GM12872 (cell line): ENCODE results near the gene OSBPL2.

Experiments used
- TF ChIP-seq, protein P1 (sequence below): IDR thresholded peaks from 3 replicates; pipeline ENCODE4 v1.5.1; 2011; ENCODE audit warnings: low read depth, mild to moderate bottlenecking, low read length, moderate library complexity; ENCODE audit not compliant: insufficient read depth

Gene OSBPL2

DNA sequence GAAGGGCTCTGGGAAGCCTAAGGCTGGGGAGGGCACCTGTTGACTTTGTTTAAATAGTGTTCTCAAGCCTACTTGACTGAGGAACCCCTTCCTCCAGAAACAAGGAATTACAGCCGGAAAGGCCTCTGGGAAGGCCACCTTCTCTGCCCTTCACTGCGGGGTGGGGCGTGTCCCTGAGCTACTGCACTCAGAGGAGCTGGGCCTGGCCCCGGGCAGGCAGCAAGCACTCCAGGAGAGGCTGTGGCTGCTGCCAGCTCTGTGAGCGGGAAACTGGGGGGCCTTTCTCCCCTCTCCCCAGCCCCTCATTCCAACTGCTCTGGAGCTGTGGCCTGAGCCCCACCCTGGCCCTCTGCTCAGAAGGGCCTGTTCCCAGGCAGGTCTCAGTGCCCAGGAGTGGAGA is 4.0 kb upstream of the OSBPL2 start:
- TF ChIP-seq, protein P1, sequence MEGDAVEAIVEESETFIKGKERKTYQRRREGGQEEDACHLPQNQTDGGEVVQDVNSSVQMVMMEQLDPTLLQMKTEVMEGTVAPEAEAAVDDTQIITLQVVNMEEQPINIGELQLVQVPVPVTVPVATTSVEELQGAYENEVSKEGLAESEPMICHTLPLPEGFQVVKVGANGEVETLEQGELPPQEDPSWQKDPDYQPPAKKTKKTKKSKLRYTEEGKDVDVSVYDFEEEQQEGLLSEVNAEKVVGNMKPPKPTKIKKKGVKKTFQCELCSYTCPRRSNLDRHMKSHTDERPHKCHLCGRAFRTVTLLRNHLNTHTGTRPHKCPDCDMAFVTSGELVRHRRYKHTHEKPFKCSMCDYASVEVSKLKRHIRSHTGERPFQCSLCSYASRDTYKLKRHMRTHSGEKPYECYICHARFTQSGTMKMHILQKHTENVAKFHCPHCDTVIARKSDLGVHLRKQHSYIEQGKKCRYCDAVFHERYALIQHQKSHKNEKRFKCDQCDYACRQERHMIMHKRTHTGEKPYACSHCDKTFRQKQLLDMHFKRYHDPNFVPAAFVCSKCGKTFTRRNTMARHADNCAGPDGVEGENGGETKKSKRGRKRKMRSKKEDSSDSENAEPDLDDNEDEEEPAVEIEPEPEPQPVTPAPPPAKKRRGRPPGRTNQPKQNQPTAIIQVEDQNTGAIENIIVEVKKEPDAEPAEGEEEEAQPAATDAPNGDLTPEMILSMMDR, result no peak

GRCh38 chr20:62235001-62235776 is 3.1 kb upstream of the OSBPL2 start:
- TF ChIP-seq, protein P1, result no peak

DNA sequence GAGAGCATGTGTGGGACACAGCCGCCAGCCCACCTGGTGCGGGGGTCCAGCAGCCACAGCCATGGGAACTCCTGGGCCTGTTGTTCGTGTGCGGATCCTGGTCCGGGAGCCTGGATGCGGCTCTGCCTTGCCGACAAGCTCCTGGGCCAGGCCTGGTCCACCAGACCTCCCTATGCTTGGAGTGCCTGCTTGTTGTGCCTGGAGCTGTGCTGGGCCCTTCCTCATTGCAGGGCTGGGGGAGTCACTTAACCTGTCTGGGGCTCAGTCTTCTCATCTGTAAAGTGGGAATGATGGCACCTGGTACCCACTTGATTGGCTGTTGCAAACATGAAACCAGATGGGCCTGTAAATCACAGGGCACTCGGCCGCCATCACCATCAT is 2.6 kb upstream of the OSBPL2 start:
- TF ChIP-seq, protein P1, result no peak

GRCh38 chr20:62236200-62236599 is 2.1 kb upstream of the OSBPL2 start:
- TF ChIP-seq, protein P1, result no peak

DNA sequence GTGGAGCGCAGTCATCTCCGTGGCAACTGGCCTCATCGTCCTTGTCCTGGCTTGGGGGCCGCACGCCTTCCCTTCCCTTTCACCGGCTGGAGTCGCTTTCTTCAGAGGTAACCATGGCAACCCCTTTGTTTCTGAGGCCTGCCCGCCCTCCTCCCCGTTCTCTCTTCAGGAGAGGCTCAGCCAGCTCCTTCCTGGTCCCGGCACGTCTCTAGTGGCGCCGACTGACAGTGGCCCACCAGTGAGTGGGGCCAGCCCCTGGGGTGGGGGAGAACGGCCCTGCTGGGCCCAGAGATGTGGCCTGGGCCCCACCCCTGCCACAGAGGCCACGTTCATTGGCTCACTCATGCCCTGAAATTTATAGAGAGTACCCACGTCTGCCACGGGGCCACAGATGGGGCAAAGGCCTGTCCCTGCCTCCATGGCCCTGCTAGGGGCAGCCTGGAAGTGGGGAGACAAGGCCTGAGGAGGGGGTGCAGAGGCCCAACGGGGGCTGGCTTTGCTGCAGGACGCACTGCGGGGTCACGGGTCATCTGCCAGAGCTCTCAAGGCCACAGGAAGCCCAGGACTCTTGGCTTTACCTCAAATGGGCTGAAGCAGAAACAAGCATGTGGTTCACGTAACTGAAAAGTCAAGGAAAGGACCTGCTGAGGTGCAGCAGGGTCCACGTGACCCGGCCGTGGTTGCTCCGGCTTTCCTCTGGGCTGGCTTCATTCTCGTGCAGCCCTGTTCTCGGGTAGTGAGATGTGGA is 1.4 kb upstream of the OSBPL2 start:
- TF ChIP-seq, protein P1, result no peak

DNA sequence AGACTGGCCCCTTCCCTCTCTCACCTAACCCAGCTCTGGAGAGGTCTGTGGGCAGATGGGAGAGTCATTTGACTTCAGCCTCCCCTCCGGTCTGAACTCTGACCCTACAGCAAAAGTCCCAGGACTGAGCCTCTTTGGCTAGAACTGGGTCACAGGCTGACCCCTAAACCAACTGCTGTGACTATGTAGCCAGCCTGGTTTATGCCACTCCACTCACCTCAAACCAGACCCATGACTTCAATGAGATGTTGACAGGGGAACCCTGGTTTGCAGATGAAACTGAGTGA is 864 bp upstream of the OSBPL2 start:
- TF ChIP-seq, protein P1, result no peak

DNA sequence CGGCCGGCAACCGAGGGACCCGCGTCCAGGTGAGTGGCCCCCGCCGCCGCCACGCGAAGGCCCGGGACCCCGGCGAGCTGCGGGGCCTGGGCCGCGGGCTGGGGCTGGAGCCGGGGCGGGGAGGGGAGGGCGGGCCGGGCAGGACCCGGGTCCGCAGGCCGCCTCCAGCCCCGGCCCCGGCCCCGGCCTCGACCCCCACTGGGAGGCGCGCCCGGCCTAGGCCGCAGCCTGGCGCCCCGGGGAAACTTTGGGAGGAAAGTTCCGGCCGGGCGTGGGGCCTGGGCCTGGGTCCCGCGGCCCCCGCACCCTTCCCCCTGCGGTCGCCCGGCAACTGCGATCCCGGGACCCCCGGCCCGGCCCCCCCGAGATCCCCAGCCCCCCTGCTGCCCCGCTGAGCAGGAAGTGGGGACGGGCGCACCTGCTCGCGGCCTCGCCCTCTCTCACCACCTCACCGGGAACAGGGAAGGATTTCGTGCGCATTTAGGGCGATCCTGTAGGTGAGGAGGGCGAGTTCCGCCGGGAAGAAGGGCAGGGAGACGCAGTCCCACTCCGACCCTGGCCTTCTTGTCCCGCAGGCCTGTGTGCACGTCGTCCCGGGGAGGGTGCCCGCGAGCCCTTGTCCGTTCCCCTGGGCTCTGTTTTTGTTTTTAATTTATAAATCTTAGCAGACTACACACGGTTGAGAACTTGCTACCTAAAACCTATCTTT is 402 bp downstream of the OSBPL2 start:
- TF ChIP-seq, protein P1, result no peak
